WTC11 (cell line): ENCODE data around the gene KLRF2. TPM values are rescaled to one million over a fixed set of nuclear protein-coding genes. Genes with fewer than 3 reads are reported as not detected.

Experiments used
- ATAC-seq: fragments of 200-7000 bp; cut with Tn5 transposase; 2 replicates; pipeline ENCODE4 v1.10.0; 2021; ENCODE audit warnings: mild to moderate bottlenecking, moderate library complexity
- CTCF ChIA-PET: fragments of 300-600 bp; sonication (Branson Sonifier 250); formaldehyde crosslinking; loops from one replicate; lab custom pipeline; 2021; ENCODE audit warnings: antibody characterized with exemption; lab: Charles Lee
- POLR2A ChIA-PET: fragments of 350-600 bp; sonication (Branson Sonifier 250); formaldehyde crosslinking; loops from one replicate; lab custom pipeline; 2021; ENCODE audit warnings: antibody characterized with exemption; lab: Charles Lee
- DNase-seq: peaks from one replicate; pipeline ENCODE4 v3.0.0; 2021; ENCODE audit warnings: low spot score
- H3K27ac Mint-ChIP-seq: 2 replicates; pipeline ENCODE4 v1.8.0; 2021; ENCODE audit warnings: mixed read lengths
- H3K27me3 Mint-ChIP-seq: 2 replicates; pipeline ENCODE4 v1.8.0; 2021; ENCODE audit warnings: low read depth, mild to moderate bottlenecking, moderate library complexity, mixed read lengths
- H3K36me3 Mint-ChIP-seq: 2 replicates; pipeline ENCODE4 v1.8.0; 2021; ENCODE audit warnings: mixed read lengths
- H3K4me1 Mint-ChIP-seq: 2 replicates; pipeline ENCODE4 v1.8.0; 2022; ENCODE audit warnings: mixed read lengths
- H3K4me3 Mint-ChIP-seq: 2 replicates; pipeline ENCODE4 v1.8.0; 2021; ENCODE audit warnings: mild to moderate bottlenecking, moderate library complexity, mixed read lengths
- H3K9me3 Mint-ChIP-seq: 2 replicates; pipeline ENCODE4 v1.8.0; 2021; ENCODE audit warnings: mixed read lengths
- AR ChIP-seq: fragments of 250-450 bp; sonication (Bioruptor Pico); IDR thresholded peaks from 2 replicates; pipeline ENCODE4 v1.9.0; 2021; ENCODE audit warnings: mild to moderate bottlenecking
- CDX4 ChIP-seq: fragments of 250-450 bp; sonication (Bioruptor Pico); IDR thresholded peaks from 2 replicates; pipeline ENCODE4 v1.9.0; 2021; ENCODE audit warnings: moderate library complexity, mild to moderate bottlenecking, inconsistent platforms, borderline replicate concordance
- CREB1 ChIP-seq: sonication (generic); formaldehyde crosslinking; IDR thresholded peaks from 2 replicates; pipeline ENCODE4 v1.8.0; 2023; ENCODE audit warnings: mild to moderate bottlenecking, missing genetic modification reagents
- CTCF ChIP-seq: fragments of 200-600 bp; IDR thresholded peaks from 2 replicates; pipeline ENCODE4 v1.8.0; 2022; ENCODE audit warnings: antibody characterized with exemption
- E2F4 ChIP-seq: sonication (generic); formaldehyde crosslinking; IDR thresholded peaks from 2 replicates; pipeline ENCODE4 v1.8.1; 2022; ENCODE audit warnings: low read depth, mild to moderate bottlenecking, moderate library complexity, missing genetic modification reagents, borderline replicate concordance
- E2F5 ChIP-seq: sonication (generic); formaldehyde crosslinking; IDR thresholded peaks from 2 replicates; pipeline ENCODE4 v1.8.1; 2022; ENCODE audit warnings: mild to moderate bottlenecking, moderate library complexity, missing genetic modification reagents
- ELF4 ChIP-seq: sonication (generic); formaldehyde crosslinking; IDR thresholded peaks from 2 replicates; pipeline ENCODE4 v1.8.1; 2022; ENCODE audit warnings: low read depth, mild to moderate bottlenecking, moderate library complexity, missing genetic modification reagents
- IRF2 ChIP-seq: sonication (generic); formaldehyde crosslinking; IDR thresholded peaks from 2 replicates; pipeline ENCODE4 v1.8.0; 2022; ENCODE audit warnings: low read depth, missing genetic modification reagents, borderline replicate concordance
- JAZF1 ChIP-seq: fragments of 250-450 bp; sonication (Bioruptor Pico); IDR thresholded peaks from 2 replicates; pipeline ENCODE4 v1.9.0; 2021; ENCODE audit warnings: moderate library complexity, mild to moderate bottlenecking, inconsistent platforms
- MLX ChIP-seq: sonication (generic); formaldehyde crosslinking; IDR thresholded peaks from 2 replicates; pipeline ENCODE4 v1.8.1; 2023; ENCODE audit warnings: mild to moderate bottlenecking, missing genetic modification reagents, moderate library complexity
- MXD4 ChIP-seq: fragments of 250-450 bp; sonication (Bioruptor Pico); IDR thresholded peaks from 2 replicates; pipeline ENCODE4 v1.8.0; 2021; ENCODE audit warnings: mild to moderate bottlenecking, moderate library complexity, borderline replicate concordance
- MYBL2 ChIP-seq: sonication (generic); formaldehyde crosslinking; IDR thresholded peaks from 2 replicates; pipeline ENCODE4 v1.8.1; 2023; ENCODE audit warnings: mild to moderate bottlenecking, moderate library complexity, missing genetic modification reagents
- NFATC4 ChIP-seq: fragments of 250-450 bp; sonication (Bioruptor Pico); IDR thresholded peaks from 2 replicates; pipeline ENCODE4 v1.9.0; 2021; ENCODE audit warnings: mild to moderate bottlenecking
- NR3C1 ChIP-seq: sonication (generic); formaldehyde crosslinking; conservative IDR thresholded peaks from 2 replicates; pipeline ENCODE4 v1.8.1; 2023; ENCODE audit warnings: low read depth, mild to moderate bottlenecking, missing genetic modification reagents
- PRDM15 ChIP-seq: sonication (generic); formaldehyde crosslinking; IDR thresholded peaks from 2 replicates; pipeline ENCODE4 v1.8.0; 2022; ENCODE audit warnings: missing genetic modification reagents
- TCF7 ChIP-seq: sonication (generic); formaldehyde crosslinking; IDR thresholded peaks from 2 replicates; pipeline ENCODE4 v1.8.0; 2022; ENCODE audit warnings: mild to moderate bottlenecking, low read depth, missing genetic modification reagents, moderate library complexity
- USF1 ChIP-seq: sonication (generic); formaldehyde crosslinking; IDR thresholded peaks from 2 replicates; pipeline ENCODE4 v1.8.0; 2022; ENCODE audit warnings: mild to moderate bottlenecking, missing genetic modification reagents
- USF2 ChIP-seq: sonication (generic); formaldehyde crosslinking; IDR thresholded peaks from 2 replicates; pipeline ENCODE4 v1.8.1; 2023; ENCODE audit warnings: mild to moderate bottlenecking, missing genetic modification reagents, moderate library complexity
- ZNF263 ChIP-seq: sonication (generic); formaldehyde crosslinking; IDR thresholded peaks from 2 replicates; pipeline ENCODE4 v1.8.1; 2022; ENCODE audit warnings: low read depth, mild to moderate bottlenecking, moderate library complexity, missing genetic modification reagents
- ZNF396 ChIP-seq: fragments of 250-450 bp; sonication (Bioruptor Pico); IDR thresholded peaks from 2 replicates; pipeline ENCODE4 v1.8.0; 2021; ENCODE audit warnings: mild to moderate bottlenecking, moderate library complexity, borderline replicate concordance
- ZNF416 ChIP-seq: fragments of 250-450 bp; sonication (Bioruptor Pico); IDR thresholded peaks from 2 replicates; pipeline ENCODE4 v1.9.0; 2021; ENCODE audit warnings: mild to moderate bottlenecking, inconsistent platforms
- ZNF423 ChIP-seq: fragments of 250-450 bp; sonication (Bioruptor Pico); IDR thresholded peaks from 2 replicates; pipeline ENCODE4 v2.1.2; 2022; ENCODE audit warnings: mild to moderate bottlenecking, moderate library complexity
- total RNA-seq: library from RNA; stranded (reverse); gene quantifications from 3 replicates; pipeline ENCODE4 v1.2.3, GENCODE V29; 2021

The KLRF2 gene
- total RNA-seq, 1 experiment from 2014 or later: not detected

- H3K27ac Mint-ChIP-seq: no peak overlapping the region
- DNase-seq (no peak), ATAC-seq (no peak)
- peaks cover 6% of the 10 kb centered on the region for H3K4me1 Mint-ChIP-seq
- H3K9me3 Mint-ChIP-seq: peaks cover under 1% of the 10 kb centered on the region
- no peaks in the 10 kb centered on the region for H3K36me3 Mint-ChIP-seq
- ChIA-PET CTCF (no interaction called here), POLR2A (no interaction called here)
- no peak overlapping the region for H3K4me3 Mint-ChIP-seq
- no peaks in the 10 kb centered on the region for H3K27me3 Mint-ChIP-seq
- TF ChIP-seq E2F5 (CRISPR knock-in tag): no peak
- TF ChIP-seq MXD4 (CRISPR knock-in tag): no peak
These were observed 49.6 kb upstream of the KLRF2 start for GRCh38 chr12:9831720-9832119.

GRCh38 chr12:9843407-9843806 is 37.9 kb upstream of the KLRF2 start:
- Mint-ChIP-seq H3K27me3 (peaks cover 15% of the 10 kb centered on the region), H3K36me3 (no peaks in the 10 kb centered on the region), H3K4me1 (no peaks in the 10 kb centered on the region), H3K27ac (no peak overlapping the region), H3K4me3 (no peak overlapping the region), H3K9me3 (0 out of 2 replicates have a peak, but pooled peaks cover 5% of the 10 kb centered on the region)
- DNase-seq (no peak), ATAC-seq (no peak)
- ChIA-PET CTCF (no interaction called here), POLR2A (no interaction called here)
- no peak for TF ChIP-seq ZNF396 (CRISPR knock-in tag)
- no peak for TF ChIP-seq PRDM15
- no peak for TF ChIP-seq MLX
- TF ChIP-seq CREB1 (CRISPR knock-in tag): no peak
- TF ChIP-seq IRF2 (CRISPR knock-in tag): no peak
- TF ChIP-seq ZNF423: no peak
- TF ChIP-seq JAZF1 (CRISPR knock-in tag): no peak
- no peak for TF ChIP-seq ZNF263 (CRISPR knock-in tag)
- TF ChIP-seq TCF7 (CRISPR knock-in tag): no peak
- no peak for TF ChIP-seq CTCF
- TF ChIP-seq USF1: no peak
- no peak for TF ChIP-seq ELF4 (CRISPR knock-in tag)
- TF ChIP-seq AR (CRISPR knock-in tag): no peak
- TF ChIP-seq ZNF416 (CRISPR knock-in tag): no peak
- TF ChIP-seq E2F4 (CRISPR knock-in tag): no peak
- no peak for TF ChIP-seq NFATC4 (CRISPR knock-in tag)
- no peak for TF ChIP-seq MYBL2 (CRISPR knock-in tag)
- TF ChIP-seq CDX4 (CRISPR knock-in tag): no peak
- no peak for TF ChIP-seq NR3C1 (CRISPR knock-in tag)
- no peak for TF ChIP-seq USF2 (CRISPR knock-in tag)
